A673 (cell line): ENCODE data around the gene DIP2B.

Source experiments
- CTCF ChIP-seq: fragments of 300-800, 200-600 bp; sonication (generic); conservative IDR thresholded peaks from 2 replicates; pipeline ENCODE4 v1.5.1; 2017; ENCODE audit warnings: low read depth, mild to moderate bottlenecking, antibody characterized with exemption, low read length, moderate library complexity, mixed read lengths
- EZH2 ChIP-seq: fragments of 200-600 bp; sonication (generic); IDR thresholded peaks from 2 replicates; pipeline ENCODE4 v1.6.1; 2017; ENCODE audit warnings: borderline replicate concordance, low read depth, mild to moderate bottlenecking, mixed read lengths, antibody characterized with exemption, low read length; ENCODE audit not compliant: poor library complexity, severe bottlenecking

- no peak for TF ChIP-seq EZH2
- no peak for TF ChIP-seq CTCF
Observed at GRCh38 chr12:50508414-50508813, 3.6 kb downstream of the DIP2B start.
